Activated CD8-positive, alpha-beta memory T cell treated with anti-CD3 and anti-CD28 coated beads, Interleukin-2, amount 50 U/mL, for 1 hour (primary cell): ENCODE data around the gene APC.
A peak's percentile ranks its signal among the peaks of the same experiment; 100 is the strongest.
"Not testable (repeated sequence)": the region's sequence is repeated elsewhere in the genome, so short reads cannot be mapped to it uniquely, and the experiment has no call there.

Experiments
- DNase-seq: peaks from one replicate; pipeline ENCODE4 v3.0.0-alpha.2; 2020; ENCODE audit errors: extremely low read depth

Gene APC

DNA sequence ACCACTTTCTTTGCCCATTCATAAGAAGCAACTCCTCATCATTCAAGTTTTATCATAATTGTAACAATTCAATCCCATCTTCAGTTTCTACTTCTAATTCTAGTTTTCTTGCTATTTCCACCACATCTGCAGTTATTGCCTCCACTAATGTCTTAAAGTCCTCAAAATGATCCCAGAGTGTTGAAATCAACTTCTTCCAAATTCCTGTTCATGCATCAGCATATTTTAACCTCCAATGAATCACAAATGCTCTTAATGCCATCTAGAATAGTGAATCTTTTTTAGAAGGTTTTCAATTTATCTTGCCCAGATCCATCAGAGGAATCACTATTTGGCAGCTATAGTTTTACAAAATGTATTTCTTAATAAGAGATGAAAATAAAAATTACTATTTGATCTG, 120.2 kb downstream of the APC start:
- no peak for DNase-seq

GRCh38 chr5:112860571-112860928, 122.9 kb downstream of the APC start:
- not testable (repeated sequence) for DNase-seq

DNA sequence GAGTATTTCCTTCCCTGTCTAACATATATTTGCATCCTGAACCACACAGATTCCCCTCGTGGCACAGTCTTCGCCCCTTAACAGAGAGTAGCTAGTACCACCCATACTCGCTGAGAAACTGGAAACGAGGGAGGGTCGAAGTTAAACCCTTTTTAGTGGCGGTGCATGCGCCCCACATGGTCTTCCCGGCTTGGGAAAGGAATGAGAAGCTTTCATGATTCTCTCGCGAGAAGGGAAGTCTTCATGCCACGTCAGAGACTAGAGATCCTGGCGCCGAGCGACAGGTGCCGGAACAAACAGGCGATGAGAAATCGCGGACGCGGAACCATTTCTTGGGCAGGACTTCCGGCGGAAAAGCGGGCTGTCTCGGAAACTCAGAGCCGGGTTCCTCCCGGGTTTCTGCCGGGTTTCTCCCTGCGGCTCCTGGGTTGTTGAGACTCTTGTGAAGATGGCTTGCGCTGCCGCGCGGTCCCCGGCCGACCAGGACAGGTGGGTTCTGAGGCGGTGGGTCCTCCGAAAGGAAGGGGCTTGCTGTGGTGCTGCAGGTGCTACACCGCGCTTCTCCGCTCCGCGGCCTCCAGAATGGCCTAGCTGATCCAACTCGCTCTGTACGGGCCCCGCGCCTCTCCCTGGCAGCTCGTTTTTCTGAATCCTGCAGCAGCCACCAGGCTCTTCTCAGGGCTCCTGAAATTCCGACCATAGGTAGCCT, 123.4 kb downstream of the APC start, which contains the start of gene SRP19:
SRP19 (plus strand) TSS at position 359 of the 709 bp plus-strand sequence; CDS start at position 449, 90 bp downstream.
- DNase-seq: peak; percentile 75

DNA sequence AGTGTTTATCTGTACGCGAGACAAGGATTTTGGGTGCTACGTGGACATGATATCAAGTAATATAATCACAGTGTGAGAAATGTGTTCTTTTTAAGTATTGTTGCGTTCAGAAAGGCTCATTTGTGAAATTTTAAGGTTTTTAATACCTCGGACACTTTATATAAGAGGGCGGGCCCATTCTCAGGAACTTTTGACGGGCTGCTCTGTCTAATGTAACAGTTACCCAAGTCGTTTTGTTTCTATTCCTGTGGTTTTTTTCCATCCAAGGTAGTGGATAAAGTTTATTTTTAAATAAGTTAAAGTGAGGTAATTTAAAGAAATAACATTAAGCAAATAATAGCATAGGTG, 123.9 kb downstream of the APC start:
- DNase-seq: no peak

DNA sequence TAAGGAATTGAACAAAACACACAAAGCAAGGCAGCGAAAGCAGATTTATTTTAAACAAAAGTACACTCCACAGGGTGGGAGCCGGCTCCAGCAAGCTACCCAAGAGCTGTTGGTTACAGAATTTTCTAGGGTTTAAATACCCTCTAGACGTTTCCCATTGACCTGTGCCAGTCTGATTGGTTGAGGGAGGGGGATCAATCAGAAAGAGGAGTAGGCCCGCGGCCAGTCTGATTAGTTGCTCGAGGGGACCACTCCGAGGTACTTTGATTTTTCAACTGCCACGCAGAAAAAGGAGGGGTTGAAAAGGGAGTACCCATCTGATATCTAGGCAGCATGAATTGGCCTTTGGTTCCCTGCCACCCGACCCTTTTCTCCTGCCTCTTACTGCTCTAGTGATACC, 124.4 kb downstream of the APC start:
- DNase-seq: no peak

- DNase-seq: no peak
Observed at GRCh38 chr5:112863549-112863948, 125.9 kb downstream of the APC start.

DNA sequence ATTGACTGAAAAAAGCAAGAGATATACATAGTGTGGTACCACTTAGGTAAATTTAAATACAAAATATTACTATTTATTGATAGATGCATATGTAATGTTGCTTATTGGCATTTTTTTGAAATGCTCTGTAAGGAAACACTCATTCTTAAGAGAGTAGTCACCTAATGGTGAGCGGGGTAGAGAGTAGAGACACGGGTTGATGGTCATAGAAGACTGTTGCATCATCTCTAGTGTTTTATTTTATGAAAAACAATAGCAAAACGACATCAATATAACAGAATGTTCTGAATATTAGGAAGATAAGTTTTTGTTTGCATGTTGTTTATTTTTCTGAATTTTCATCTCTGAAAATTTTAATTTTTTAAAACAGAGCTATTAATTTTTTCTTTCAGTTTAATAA, 127.4 kb downstream of the APC start:
- DNase-seq: no peak

DNA sequence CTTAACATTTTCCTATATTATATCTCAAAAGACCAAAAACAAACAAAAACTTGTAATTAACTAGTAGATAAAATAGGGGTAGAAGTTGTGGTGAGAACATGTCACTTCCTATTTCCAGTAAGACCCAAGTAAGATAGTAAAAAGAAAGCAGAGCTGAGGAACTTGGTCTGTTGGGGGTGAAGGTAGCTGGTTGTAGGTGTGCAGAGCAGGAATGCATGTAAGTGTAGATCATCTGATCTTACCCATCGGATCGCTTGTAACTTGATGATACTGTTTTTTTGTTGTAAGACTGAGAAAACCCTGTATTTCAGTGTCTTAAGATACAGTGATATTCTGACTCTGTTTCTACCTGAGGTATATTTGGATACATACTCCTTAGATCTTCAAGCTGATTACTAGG, 129.1 kb downstream of the APC start:
- no peak for DNase-seq

DNA sequence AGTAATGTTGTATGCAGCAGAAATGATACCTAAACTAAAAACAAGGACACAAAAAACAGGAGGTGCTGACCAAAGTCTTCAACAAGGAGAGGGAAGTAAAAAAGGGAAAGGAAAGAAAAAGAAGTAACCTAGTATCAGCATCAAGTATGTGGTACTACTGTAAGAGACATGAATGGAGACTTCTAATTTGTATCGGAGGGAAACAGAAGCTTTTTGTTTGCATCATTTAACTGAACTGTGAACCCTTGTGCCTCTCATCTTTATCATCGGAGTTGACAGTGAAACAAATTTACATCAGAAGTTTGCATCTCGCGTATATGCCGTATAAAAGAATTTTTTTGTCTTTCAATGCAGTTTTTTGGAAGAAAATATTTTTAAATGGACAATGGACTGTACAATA, 129.7 kb downstream of the APC start:
- no peak for DNase-seq

DNA sequence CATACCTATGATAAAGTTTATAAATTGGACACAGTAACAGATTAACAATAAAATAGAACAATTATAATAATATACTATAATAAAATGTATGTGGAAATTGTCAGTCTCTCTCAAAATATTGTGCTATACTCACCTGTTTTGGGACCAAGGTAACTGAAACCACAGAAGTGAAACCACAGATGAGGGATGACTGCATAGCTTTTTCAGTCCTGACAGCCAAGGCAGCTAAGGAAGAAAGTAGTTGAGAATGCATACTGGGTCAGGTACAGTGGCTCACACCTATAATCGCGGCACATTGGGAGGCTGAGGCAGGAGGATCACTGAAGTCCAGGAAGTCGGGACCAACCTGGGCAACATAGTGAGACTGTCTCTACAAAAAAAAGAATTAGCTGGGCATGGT, 132.3 kb downstream of the APC start:
- no peak for DNase-seq

DNA sequence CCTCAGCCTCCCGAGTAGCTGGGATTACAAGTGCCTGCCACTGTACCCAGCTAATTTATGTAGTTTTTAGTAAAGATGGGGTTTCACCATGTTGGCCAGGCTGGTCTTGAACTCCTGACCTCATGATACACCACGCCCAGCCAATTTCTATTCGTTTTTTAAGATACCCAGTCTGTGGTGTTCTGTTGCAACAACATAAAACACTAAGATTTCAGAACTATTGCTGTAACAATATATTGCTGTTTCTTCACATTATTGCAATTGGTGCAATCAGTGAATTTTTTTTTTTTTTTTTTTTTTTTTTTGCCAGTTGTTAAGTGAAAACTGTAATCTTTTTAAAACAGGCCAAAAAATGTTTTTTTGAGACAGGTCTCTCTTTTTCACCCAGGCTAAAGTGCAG, 133.3 kb downstream of the APC start:
- DNase-seq: no peak

DNA sequence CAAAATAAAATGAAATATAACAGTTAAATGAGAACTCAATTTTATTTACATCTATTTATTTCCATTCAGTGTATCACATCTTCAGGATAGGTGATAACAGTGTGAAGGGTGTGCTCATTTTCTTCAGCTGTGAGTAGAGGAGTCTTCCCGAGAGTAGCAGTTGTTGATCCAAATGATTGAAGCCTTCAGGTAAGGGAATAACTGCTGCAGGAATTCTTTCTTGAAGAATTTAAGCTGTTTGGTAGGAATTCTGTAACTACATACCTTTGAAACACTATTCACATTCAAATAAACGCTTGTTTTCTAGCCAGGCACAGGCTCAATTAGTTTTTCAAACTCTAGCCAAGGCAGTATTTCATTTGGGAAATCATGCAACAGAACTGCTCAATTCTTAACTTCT, 138.7 kb downstream of the APC start:
- no peak for DNase-seq

DNA sequence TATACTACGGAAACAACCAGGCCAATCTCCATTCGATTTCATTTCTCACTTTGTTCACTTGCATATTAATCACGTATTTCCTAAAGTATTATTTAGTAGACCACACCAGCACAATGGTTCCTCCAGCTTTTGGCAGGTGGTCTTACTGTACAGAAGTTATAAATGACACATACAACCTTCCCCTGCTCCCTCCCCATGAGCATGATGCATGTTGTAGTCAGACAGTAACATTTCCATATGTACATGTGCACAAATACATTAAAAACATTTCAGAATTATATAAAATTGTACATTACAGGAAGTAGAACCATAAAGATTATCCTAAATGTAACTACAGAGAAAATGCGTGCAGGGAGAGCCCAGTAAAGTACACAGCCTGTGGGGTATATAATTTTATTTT, 140.4 kb downstream of the APC start:
- no peak for DNase-seq

GRCh38 chr5:112878760-112879159, 141.1 kb downstream of the APC start:
- DNase-seq: peak; percentile 20

DNA sequence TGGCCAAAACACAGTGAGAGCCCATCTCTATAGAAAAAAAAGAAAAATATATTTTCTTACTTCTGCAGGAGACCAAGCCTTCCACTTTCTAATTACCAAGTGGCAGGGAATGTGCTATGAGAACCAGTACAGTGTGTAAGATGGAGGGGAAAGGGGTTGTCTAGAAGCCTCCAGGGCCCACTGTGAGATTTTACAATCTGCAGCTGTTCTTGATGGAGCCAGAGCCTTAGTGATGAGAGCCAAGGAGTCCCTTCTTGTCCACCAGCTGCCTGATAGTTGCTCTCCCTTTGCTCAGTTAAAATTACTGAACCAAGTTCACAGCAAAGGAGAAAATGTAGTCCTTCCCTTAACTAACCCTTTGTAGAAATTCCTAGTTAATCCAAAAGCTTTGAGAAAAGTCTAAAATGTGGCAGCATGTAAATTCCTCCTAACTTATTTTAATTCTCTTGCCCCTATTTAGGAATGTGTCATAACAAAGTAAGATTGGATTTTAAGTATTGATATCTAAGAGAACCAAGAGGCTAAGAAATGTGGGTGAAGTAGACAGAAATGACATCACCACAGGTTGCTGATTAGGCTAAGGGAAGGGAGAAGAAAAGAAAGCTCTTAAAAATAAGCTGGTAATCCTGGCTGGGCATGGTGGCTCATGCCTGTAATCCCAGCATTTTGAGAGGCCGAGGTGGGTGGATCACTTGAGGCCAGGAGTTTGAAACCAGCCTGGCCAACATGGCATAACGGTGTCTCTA, 142.7 kb downstream of the APC start:
- no peak for DNase-seq

DNA sequence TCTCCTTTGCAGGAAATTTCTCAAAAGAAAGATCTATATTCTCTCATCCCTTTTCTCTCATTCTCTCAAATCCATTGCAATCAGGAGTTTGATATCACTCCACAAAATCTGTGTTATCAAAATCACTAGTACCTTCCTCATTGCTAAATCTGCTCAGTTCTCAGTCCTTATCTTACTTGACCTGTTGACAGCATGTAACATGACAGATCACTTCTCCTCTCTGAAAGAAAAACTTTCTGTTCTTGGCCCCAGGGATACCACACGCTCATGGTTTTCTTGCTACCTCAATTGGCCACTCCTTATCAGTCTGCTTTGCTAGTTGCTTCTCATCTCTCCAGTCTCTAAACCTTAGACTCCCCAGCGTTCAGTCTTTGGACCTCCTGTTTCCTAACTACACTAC, 145.5 kb downstream of the APC start:
- DNase-seq: no peak

GRCh38 chr5:112885001-112885400, 147.3 kb downstream of the APC start:
- no peak for DNase-seq

- DNase-seq: no peak
Observed at GRCh38 chr5:112886975-112887374, 149.3 kb downstream of the APC start.

DNA sequence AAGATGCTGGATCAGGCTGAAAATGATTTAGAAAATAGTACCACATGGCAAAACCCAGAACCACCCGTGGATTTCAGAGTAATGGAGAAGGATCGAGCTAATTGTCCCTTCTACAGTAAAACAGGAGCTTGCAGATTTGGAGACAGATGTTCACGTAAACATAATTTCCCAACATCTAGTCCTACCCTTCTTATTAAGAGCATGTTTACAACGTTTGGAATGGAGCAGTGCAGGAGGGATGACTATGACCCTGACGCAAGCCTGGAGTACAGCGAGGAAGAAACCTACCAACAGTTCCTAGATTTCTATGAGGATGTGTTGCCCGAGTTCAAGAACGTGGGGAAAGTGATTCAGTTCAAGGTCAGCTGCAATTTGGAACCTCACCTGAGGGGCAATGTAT, 154.4 kb downstream of the APC start:
- not testable (repeated sequence) for DNase-seq

- no peak for DNase-seq
Observed at GRCh38 chr5:112892776-112893175, 155.1 kb downstream of the APC start.

DNA sequence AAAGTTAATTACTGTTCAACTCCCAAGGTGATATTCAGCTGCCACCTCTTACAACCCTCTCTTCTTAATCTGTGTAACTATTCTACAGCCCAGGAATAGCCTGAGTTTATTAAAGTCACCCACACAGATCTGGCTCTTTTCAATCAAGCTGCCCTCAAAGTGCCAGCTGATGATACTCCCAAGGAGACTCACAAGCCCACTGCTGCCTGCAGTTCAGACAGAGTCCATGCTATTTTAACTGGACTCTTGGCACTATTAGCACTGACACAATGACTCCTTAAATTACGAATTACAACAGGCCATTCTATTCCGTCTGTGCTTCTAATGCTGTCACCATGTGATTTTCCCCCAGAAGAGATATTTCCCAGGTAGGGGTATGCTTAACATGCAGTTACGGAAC, 158.0 kb downstream of the APC start:
- no peak for DNase-seq
